ENCODE measurements around the gene MTCL3.

The MTCL3 gene

GRCh38 chr6:127515794-127516661 lies 3.1 kb downstream of the MTCL3 start:
- Mint-ChIP-seq H3K27ac (ENCODE audit: unreplicated experiment) (peak overlapping the region; percentile 67), H3K27me3 (ENCODE audit: unreplicated experiment) (peaks cover 4% of the 10 kb centered on the region), H3K4me3 (ENCODE audit: unreplicated experiment) (peak overlapping the region; percentile 84), H3K9me3 (ENCODE audit: unreplicated experiment) (no peaks in the 10 kb centered on the region), H3K4me1 (ENCODE audit: unreplicated experiment) (peaks cover 36% of the 10 kb centered on the region), H3K36me3 (ENCODE audit: low read depth, unreplicated experiment) (peaks cover under 1% of the 10 kb centered on the region)
- peak; percentile 61 for DNase-seq (ENCODE audit: low spot score)
- TF ChIP-seq, protein P1, sequence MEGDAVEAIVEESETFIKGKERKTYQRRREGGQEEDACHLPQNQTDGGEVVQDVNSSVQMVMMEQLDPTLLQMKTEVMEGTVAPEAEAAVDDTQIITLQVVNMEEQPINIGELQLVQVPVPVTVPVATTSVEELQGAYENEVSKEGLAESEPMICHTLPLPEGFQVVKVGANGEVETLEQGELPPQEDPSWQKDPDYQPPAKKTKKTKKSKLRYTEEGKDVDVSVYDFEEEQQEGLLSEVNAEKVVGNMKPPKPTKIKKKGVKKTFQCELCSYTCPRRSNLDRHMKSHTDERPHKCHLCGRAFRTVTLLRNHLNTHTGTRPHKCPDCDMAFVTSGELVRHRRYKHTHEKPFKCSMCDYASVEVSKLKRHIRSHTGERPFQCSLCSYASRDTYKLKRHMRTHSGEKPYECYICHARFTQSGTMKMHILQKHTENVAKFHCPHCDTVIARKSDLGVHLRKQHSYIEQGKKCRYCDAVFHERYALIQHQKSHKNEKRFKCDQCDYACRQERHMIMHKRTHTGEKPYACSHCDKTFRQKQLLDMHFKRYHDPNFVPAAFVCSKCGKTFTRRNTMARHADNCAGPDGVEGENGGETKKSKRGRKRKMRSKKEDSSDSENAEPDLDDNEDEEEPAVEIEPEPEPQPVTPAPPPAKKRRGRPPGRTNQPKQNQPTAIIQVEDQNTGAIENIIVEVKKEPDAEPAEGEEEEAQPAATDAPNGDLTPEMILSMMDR (IDR thresholded peaks at IDR 0.05; ENCODE audit: unreplicated experiment): no peak

DNA sequence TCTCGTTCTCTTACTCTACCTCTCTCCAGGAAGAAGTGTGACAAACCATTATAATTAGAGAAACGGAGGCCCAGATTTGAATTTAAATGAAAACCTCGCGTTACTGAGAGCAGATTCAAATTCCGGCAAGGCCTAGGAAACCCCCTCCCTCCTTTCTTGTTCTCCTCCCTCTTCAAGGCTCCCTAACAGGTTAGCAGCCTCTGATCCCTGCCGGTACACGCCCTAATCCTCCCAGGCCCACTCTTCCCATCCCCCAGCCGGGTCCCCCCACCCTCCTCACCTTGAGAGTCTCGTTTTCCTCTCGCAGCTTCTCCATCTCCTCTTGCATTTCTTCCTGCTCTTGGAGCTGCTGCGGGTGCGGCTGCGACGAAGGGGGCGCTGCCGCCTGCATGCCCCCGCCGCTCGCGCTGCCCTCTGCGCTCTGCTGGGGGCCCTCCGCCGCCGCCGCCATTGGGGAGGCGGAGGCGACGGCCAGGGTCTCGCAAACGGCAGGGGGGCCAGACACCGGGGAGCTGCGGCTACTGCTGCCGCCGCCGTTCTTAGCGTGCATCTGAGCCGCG lies 3.8 kb downstream of the MTCL3 start:
- H3K4me3 Mint-ChIP-seq (ENCODE audit: unreplicated experiment): peak overlapping the region; percentile 91
- peaks cover 36% of the 10 kb centered on the region for H3K4me1 Mint-ChIP-seq (ENCODE audit: unreplicated experiment)
- H3K27me3 Mint-ChIP-seq (ENCODE audit: unreplicated experiment): peaks cover 4% of the 10 kb centered on the region
- TF ChIP-seq, protein P1 (IDR thresholded peaks at IDR 0.05; ENCODE audit: unreplicated experiment): no peak
- H3K27ac Mint-ChIP-seq (ENCODE audit: unreplicated experiment): peak overlapping the region; percentile 54
- H3K36me3 Mint-ChIP-seq (ENCODE audit: low read depth, unreplicated experiment): peaks cover 3% of the 10 kb centered on the region
- peak; percentile 51 for DNase-seq (ENCODE audit: low spot score)
- no peaks in the 10 kb centered on the region for H3K9me3 Mint-ChIP-seq (ENCODE audit: unreplicated experiment)

DNA sequence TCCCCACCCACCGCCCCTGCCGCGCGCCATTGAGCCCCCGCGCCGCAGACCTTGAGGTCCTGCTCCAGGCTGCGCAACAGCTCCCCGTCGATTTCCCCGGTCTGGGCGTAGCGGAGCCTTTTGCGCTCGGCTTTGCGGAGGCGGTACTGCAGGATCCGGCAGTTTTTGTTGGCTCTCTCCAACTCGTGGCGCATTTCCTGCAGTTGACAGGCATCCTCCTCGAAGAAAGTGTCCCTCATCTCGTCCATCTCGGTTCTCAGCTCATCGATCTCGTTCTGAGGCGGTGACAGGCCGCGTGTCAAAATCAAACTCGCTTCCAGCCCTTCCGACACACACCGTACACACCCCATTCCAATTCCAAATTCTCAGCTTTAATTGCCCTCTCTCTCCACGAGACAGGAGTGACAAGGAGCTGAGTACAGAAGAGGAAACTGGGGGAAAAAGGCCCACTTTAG lies 4.3 kb downstream of the MTCL3 start:
- Mint-ChIP-seq H3K4me3 (ENCODE audit: unreplicated experiment) (peak overlapping the region; percentile 91), H3K36me3 (ENCODE audit: low read depth, unreplicated experiment) (peaks cover 6% of the 10 kb centered on the region), H3K27ac (ENCODE audit: unreplicated experiment) (peak overlapping the region; percentile 54), H3K27me3 (ENCODE audit: unreplicated experiment) (peaks cover 4% of the 10 kb centered on the region), H3K4me1 (ENCODE audit: unreplicated experiment) (peaks cover 36% of the 10 kb centered on the region), H3K9me3 (ENCODE audit: unreplicated experiment) (no peaks in the 10 kb centered on the region)
- TF ChIP-seq, protein P1 (IDR thresholded peaks at IDR 0.05; ENCODE audit: unreplicated experiment): no peak
- peak; percentile 55 for DNase-seq (ENCODE audit: low spot score)

- DNase-seq (ENCODE audit: low spot score): no peak
- Mint-ChIP-seq H3K4me3 (ENCODE audit: unreplicated experiment) (peak overlapping the region; percentile 91), H3K4me1 (ENCODE audit: unreplicated experiment) (peaks cover 33% of the 10 kb centered on the region), H3K27ac (ENCODE audit: unreplicated experiment) (no peak overlapping the region), H3K36me3 (ENCODE audit: low read depth, unreplicated experiment) (peaks cover 7% of the 10 kb centered on the region), H3K27me3 (ENCODE audit: unreplicated experiment) (peaks cover 4% of the 10 kb centered on the region), H3K9me3 (ENCODE audit: unreplicated experiment) (no peaks in the 10 kb centered on the region)
- TF ChIP-seq, protein P1 (IDR thresholded peaks at IDR 0.05; ENCODE audit: unreplicated experiment): no peak
Measured at GRCh38 chr6:127514179-127514772, 4.9 kb downstream of the MTCL3 start.
